Osteocyte (in vitro differentiated cells): ENCODE data around the gene CLMN. TPM values are rescaled to one million over a fixed set of nuclear protein-coding genes. Genes with fewer than 3 reads are reported as not detected.

Experiments used
- DNase-seq: peaks from one replicate; pipeline ENCODE4 v3.0.0; 2021; ENCODE audit warnings: mixed read lengths; ENCODE audit not compliant: unreplicated experiment; ENCODE audit errors: extremely low spot score
- H3K27ac Mint-ChIP-seq: one replicate; pipeline ENCODE4 v1.8.0; 2021; ENCODE audit warnings: mild to moderate bottlenecking, mixed read lengths; ENCODE audit not compliant: unreplicated experiment
- H3K27me3 Mint-ChIP-seq: one replicate; pipeline ENCODE4 v1.8.0; 2021; ENCODE audit warnings: mixed read lengths; ENCODE audit not compliant: unreplicated experiment
- H3K36me3 Mint-ChIP-seq: one replicate; pipeline ENCODE4 v1.8.0; 2021; ENCODE audit warnings: mixed read lengths; ENCODE audit not compliant: unreplicated experiment
- H3K4me1 Mint-ChIP-seq: one replicate; pipeline ENCODE4 v1.8.0; 2021; ENCODE audit warnings: mixed read lengths; ENCODE audit not compliant: unreplicated experiment
- H3K4me3 Mint-ChIP-seq: one replicate; pipeline ENCODE4 v1.8.0; 2021; ENCODE audit warnings: mild to moderate bottlenecking, moderate library complexity, mixed read lengths; ENCODE audit not compliant: unreplicated experiment
- H3K9me3 Mint-ChIP-seq: one replicate; pipeline ENCODE4 v1.8.0; 2021; ENCODE audit warnings: mixed read lengths; ENCODE audit not compliant: unreplicated experiment
- CTCF ChIP-seq: fragments of 200-600 bp; sonication (generic); IDR thresholded peaks from 2 replicates; pipeline ENCODE4 v1.5.0; 2021; ENCODE audit warnings: antibody characterized with exemption, mild to moderate bottlenecking, moderate library complexity
- total RNA-seq: library from RNA; stranded (reverse); gene quantifications from 2 replicates; pipeline ENCODE4 v1.2.1, GENCODE V29; 2021

The CLMN gene
- total RNA-seq, 1 donor from 2014 or later, result 5.4 TPM

GRCh38 chr14:95165517-95165916 lies 154.2 kb downstream of the CLMN start:
- DNase-seq, result no peak
- no peak overlapping the region for H3K27ac Mint-ChIP-seq
- H3K27me3 Mint-ChIP-seq, result no peaks in the 10 kb centered on the region
- no peak overlapping the region for H3K4me3 Mint-ChIP-seq
- H3K4me1 Mint-ChIP-seq, result no peaks in the 10 kb centered on the region
- H3K36me3 Mint-ChIP-seq, result peaks cover 1% of the 10 kb centered on the region
- TF ChIP-seq CTCF, result no peak
- H3K9me3 Mint-ChIP-seq, result peaks cover 23% of the 10 kb centered on the region

- Mint-ChIP-seq H3K9me3 (peaks cover 23% of the 10 kb centered on the region), H3K4me1 (no peaks in the 10 kb centered on the region), H3K27me3 (no peaks in the 10 kb centered on the region), H3K27ac (no peak overlapping the region), H3K4me3 (no peak overlapping the region), H3K36me3 (peaks cover 1% of the 10 kb centered on the region)
- no peak for DNase-seq
- TF ChIP-seq CTCF, result no peak
These were observed 155.2 kb downstream of the CLMN start for GRCh38 chr14:95164506-95164905.

- Mint-ChIP-seq H3K9me3 (peaks cover 23% of the 10 kb centered on the region), H3K4me3 (no peak overlapping the region), H3K27ac (no peak overlapping the region), H3K27me3 (no peaks in the 10 kb centered on the region), H3K4me1 (no peaks in the 10 kb centered on the region), H3K36me3 (peaks cover 1% of the 10 kb centered on the region)
- TF ChIP-seq CTCF, result no peak
- no peak for DNase-seq
These were observed 156.0 kb downstream of the CLMN start for GRCh38 chr14:95163666-95164065.

- Mint-ChIP-seq H3K27me3 (no peaks in the 10 kb centered on the region), H3K27ac (no peak overlapping the region), H3K36me3 (peaks cover 1% of the 10 kb centered on the region), H3K9me3 (peaks cover 23% of the 10 kb centered on the region), H3K4me3 (no peak overlapping the region), H3K4me1 (peaks cover 5% of the 10 kb centered on the region)
- TF ChIP-seq CTCF, result no peak
- no peak for DNase-seq
These were observed 156.6 kb downstream of the CLMN start for GRCh38 chr14:95163132-95163531.

- Mint-ChIP-seq H3K9me3 (peaks cover 19% of the 10 kb centered on the region), H3K27ac (no peak overlapping the region)
These were observed 157.1 kb downstream of the CLMN start for GRCh38 chr14:95162641-95163040.

More at GRCh38 chr14:95162641-95163040, 157.1 kb downstream of the CLMN start:
- TF ChIP-seq CTCF, result no peak
- Mint-ChIP-seq H3K4me1 (peaks cover 9% of the 10 kb centered on the region), H3K27me3 (no peaks in the 10 kb centered on the region), H3K36me3 (peaks cover 1% of the 10 kb centered on the region), H3K4me3 (no peak overlapping the region)
- no peak for DNase-seq
